ENCODE measurements around the gene TXNDC17. TPM values are rescaled to one million over a fixed set of nuclear protein-coding genes. Genes with fewer than 3 reads are reported as not detected.
A peak's percentile ranks its signal among the peaks of the same experiment; 100 is the strongest.

The TXNDC17 gene
- total and polyA plus RNA-seq, 2 of the 13 experiments (the other 11 are each of a cell fraction or from before 2014, with no cell fraction given) = 188 to 266 TPM

DNA sequence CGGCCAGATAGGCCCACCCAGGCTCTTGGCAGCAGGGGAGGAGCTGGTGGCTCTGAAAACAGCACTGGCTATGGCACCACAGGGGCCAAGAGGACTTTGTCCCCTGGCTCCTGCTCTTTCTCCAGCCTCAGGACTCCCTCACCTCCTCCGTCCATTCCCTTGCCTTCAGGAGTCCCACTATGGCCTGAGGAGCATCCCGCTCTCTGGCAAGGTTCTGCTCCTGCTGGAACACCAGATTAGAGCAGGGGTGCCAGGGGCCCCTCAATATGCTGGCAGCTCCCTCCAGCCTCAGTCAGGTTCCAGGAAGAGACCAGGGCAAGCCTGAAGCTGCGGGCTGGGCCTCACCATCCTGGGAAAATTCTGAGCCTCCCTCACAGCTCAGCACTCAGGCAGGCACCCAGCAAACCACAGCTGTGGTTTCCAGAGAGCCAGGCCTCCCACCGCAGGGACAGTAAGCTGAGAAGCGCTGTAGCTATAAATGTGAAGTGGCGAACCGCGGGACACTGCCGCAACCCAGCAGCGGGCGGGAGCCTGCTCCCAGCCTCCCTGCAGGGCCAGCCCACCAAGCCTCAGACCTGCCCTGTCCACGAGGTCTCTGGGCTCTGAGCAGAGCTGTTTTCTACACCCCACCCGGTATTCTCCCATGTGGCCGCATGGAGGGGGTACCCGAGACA, 36.4 kb downstream of the TXNDC17 start (continued):
- TF ChIP-seq, protein P1, sequence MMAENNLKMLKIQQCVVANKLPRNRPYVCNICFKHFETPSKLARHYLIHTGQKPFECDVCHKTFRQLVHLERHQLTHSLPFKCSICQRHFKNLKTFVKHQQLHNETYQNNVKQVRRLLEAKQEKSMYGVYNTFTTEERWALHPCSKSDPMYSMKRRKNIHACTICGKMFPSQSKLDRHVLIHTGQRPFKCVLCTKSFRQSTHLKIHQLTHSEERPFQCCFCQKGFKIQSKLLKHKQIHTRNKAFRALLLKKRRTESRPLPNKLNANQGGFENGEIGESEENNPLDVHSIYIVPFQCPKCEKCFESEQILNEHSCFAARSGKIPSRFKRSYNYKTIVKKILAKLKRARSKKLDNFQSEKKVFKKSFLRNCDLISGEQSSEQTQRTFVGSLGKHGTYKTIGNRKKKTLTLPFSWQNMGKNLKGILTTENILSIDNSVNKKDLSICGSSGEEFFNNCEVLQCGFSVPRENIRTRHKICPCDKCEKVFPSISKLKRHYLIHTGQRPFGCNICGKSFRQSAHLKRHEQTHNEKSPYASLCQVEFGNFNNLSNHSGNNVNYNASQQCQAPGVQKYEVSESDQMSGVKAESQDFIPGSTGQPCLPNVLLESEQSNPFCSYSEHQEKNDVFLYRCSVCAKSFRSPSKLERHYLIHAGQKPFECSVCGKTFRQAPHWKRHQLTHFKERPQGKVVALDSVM (CRISPR knock-in tag; IDR thresholded peaks at IDR 0.05) = peak; percentile 74
- TF ChIP-seq, protein P2, sequence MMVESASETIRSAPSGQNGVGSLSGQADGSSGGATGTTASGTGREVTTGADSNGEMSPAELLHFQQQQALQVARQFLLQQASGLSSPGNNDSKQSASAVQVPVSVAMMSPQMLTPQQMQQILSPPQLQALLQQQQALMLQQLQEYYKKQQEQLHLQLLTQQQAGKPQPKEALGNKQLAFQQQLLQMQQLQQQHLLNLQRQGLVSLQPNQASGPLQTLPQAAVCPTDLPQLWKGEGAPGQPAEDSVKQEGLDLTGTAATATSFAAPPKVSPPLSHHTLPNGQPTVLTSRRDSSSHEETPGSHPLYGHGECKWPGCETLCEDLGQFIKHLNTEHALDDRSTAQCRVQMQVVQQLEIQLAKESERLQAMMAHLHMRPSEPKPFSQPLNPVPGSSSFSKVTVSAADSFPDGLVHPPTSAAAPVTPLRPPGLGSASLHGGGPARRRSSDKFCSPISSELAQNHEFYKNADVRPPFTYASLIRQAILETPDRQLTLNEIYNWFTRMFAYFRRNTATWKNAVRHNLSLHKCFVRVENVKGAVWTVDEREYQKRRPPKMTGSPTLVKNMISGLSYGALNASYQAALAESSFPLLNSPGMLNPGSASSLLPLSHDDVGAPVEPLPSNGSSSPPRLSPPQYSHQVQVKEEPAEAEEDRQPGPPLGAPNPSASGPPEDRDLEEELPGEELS (CRISPR knock-in tag; IDR thresholded peaks at IDR 0.05) = no peak
- TF ChIP-seq ZNF230 (CRISPR knock-in tag; IDR thresholded peaks at IDR 0.05) = 0 out of 2 replicates have a peak, but pooled peaks have one; percentile 32
- TF ChIP-seq, protein P3, sequence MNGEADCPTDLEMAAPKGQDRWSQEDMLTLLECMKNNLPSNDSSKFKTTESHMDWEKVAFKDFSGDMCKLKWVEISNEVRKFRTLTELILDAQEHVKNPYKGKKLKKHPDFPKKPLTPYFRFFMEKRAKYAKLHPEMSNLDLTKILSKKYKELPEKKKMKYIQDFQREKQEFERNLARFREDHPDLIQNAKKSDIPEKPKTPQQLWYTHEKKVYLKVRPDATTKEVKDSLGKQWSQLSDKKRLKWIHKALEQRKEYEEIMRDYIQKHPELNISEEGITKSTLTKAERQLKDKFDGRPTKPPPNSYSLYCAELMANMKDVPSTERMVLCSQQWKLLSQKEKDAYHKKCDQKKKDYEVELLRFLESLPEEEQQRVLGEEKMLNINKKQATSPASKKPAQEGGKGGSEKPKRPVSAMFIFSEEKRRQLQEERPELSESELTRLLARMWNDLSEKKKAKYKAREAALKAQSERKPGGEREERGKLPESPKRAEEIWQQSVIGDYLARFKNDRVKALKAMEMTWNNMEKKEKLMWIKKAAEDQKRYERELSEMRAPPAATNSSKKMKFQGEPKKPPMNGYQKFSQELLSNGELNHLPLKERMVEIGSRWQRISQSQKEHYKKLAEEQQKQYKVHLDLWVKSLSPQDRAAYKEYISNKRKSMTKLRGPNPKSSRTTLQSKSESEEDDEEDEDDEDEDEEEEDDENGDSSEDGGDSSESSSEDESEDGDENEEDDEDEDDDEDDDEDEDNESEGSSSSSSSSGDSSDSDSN (CRISPR knock-in tag; IDR thresholded peaks at IDR 0.05) = peak; percentile 55; the same call in 1 of the 2 replicates
- TF ChIP-seq, protein P4, sequence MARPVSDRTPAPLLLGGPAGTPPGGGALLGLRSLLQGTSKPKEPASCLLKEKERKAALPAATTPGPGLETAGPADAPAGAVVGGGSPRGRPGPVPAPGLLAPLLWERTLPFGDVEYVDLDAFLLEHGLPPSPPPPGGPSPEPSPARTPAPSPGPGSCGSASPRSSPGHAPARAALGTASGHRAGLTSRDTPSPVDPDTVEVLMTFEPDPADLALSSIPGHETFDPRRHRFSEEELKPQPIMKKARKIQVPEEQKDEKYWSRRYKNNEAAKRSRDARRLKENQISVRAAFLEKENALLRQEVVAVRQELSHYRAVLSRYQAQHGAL (CRISPR knock-in tag; IDR thresholded peaks at IDR 0.05; ENCODE audit: not compliant biosample characterization) = no peak
- TF ChIP-seq ZNF225 (CRISPR knock-in tag; IDR thresholded peaks at IDR 0.05) = no peak
- peak; percentile 36; the same call in 1 of the 2 replicates for TF ChIP-seq DMAP1 (CRISPR knock-in tag; IDR thresholded peaks at IDR 0.05)
- TF ChIP-seq ZNF607 (CRISPR knock-in tag; IDR thresholded peaks at IDR 0.05; ENCODE audit: borderline replicate concordance) = no peak
- TF ChIP-seq, protein P5, sequence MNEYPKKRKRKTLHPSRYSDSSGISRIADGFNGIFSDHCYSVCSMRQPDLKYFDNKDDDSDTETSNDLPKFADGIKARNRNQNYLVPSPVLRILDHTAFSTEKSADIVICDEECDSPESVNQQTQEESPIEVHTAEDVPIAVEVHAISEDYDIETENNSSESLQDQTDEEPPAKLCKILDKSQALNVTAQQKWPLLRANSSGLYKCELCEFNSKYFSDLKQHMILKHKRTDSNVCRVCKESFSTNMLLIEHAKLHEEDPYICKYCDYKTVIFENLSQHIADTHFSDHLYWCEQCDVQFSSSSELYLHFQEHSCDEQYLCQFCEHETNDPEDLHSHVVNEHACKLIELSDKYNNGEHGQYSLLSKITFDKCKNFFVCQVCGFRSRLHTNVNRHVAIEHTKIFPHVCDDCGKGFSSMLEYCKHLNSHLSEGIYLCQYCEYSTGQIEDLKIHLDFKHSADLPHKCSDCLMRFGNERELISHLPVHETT (CRISPR knock-in tag; conservative IDR thresholded peaks at IDR 0.05) = no peak
- TF ChIP-seq, protein P6, sequence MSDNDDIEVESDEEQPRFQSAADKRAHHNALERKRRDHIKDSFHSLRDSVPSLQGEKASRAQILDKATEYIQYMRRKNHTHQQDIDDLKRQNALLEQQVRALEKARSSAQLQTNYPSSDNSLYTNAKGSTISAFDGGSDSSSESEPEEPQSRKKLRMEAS (IDR thresholded peaks at IDR 0.05) = peak; percentile 43
- TF ChIP-seq ZNF510 (CRISPR knock-in tag; IDR thresholded peaks at IDR 0.05; ENCODE audit: low read depth) = no peak
- TF ChIP-seq, protein P7, sequence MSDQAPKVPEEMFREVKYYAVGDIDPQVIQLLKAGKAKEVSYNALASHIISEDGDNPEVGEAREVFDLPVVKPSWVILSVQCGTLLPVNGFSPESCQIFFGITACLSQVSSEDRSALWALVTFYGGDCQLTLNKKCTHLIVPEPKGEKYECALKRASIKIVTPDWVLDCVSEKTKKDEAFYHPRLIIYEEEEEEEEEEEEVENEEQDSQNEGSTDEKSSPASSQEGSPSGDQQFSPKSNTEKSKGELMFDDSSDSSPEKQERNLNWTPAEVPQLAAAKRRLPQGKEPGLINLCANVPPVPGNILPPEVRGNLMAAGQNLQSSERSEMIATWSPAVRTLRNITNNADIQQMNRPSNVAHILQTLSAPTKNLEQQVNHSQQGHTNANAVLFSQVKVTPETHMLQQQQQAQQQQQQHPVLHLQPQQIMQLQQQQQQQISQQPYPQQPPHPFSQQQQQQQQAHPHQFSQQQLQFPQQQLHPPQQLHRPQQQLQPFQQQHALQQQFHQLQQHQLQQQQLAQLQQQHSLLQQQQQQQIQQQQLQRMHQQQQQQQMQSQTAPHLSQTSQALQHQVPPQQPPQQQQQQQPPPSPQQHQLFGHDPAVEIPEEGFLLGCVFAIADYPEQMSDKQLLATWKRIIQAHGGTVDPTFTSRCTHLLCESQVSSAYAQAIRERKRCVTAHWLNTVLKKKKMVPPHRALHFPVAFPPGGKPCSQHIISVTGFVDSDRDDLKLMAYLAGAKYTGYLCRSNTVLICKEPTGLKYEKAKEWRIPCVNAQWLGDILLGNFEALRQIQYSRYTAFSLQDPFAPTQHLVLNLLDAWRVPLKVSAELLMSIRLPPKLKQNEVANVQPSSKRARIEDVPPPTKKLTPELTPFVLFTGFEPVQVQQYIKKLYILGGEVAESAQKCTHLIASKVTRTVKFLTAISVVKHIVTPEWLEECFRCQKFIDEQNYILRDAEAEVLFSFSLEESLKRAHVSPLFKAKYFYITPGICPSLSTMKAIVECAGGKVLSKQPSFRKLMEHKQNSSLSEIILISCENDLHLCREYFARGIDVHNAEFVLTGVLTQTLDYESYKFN (CRISPR knock-in tag; conservative IDR thresholded peaks at IDR 0.05) = peak; percentile 44; the same call in 1 of the 2 replicates
- no peak for TF ChIP-seq ZNF460 (CRISPR knock-in tag; IDR thresholded peaks at IDR 0.05; ENCODE audit: borderline replicate concordance)
- TF ChIP-seq EZH2 (conservative IDR thresholded peaks at IDR 0.05; ENCODE audit: low read depth, low read length) = no peak
- 0 out of 2 replicates have a peak, but pooled peaks have one; percentile 49 for TF ChIP-seq ZNF317 (CRISPR knock-in tag; IDR thresholded peaks at IDR 0.05)
- TF ChIP-seq KLF6 (CRISPR knock-in tag; IDR thresholded peaks at IDR 0.05) = 0 out of 2 replicates have a peak, but pooled peaks have one; percentile 26

All from HepG2 (cell line).